Vagina (tissue), 2 donors: ENCODE results near the gene NEK7.

ENCODE experiments used
- CTCF ChIP-seq, 3 experiments: fragments of 450-650 bp in 2 of 3; fragments of 200-600 bp in 1 of 3; sonication (generic) in 1 of 3; IDR thresholded peaks; one replicate each; pipeline ENCODE4 v1.5.1; 2017 to 2019; ENCODE audit warnings: antibody characterized with exemption in 3 of 3, mild to moderate bottlenecking in 2 of 3, moderate library complexity in 2 of 3
- POLR2AphosphoS5 ChIP-seq, 2 donors: sonication (generic); formaldehyde crosslinking; IDR thresholded peaks; one replicate each; pipeline ENCODE4 v1.9.0; 2017; ENCODE audit warnings: antibody characterized with exemption in 2 of 2, mild to moderate bottlenecking in 2 of 2, low read depth in 1 of 2; ENCODE audit not compliant: insufficient read depth in 1 of 2

GRCh38 chr1:198174297-198174696 lies 17.5 kb downstream of the NEK7 start:
- TF ChIP-seq POLR2AphosphoS5 (IDR thresholded peaks at IDR 0.05; ENCODE audit: insufficient read depth in 1 of 2, low read depth in 1 of 2) (no peak), CTCF (IDR thresholded peaks at IDR 0.05) (no peak)
